Epithelial cell of proximal tubule (primary cell): Measurements from ENCODE around the gene HSPA12A. TPM values are rescaled to one million over a fixed set of nuclear protein-coding genes. Genes with fewer than 3 reads are reported as not detected.
A peak's percentile ranks its signal among the peaks of the same experiment; 100 is the strongest.

Experiments used
- DNase-seq: peaks from one replicate; pipeline ENCODE4 v3.0.0-alpha.2; 2011; ENCODE audit warnings: low read depth
- H3K4me3 ChIP-seq: 2 replicates; pipeline ENCODE4 v1.5.1; 2011; ENCODE audit warnings: low read depth, mild to moderate bottlenecking, low read length
- total RNA-seq: library from RNA; depleted of rRNA; stranded (reverse); fragments of >200 nt; gene quantifications from 2 replicates; pipeline ENCODE4 v1.2.3, GENCODE V29; 2015
- TF ChIP-seq, protein P1 (sequence below): conservative IDR thresholded peaks from 2 replicates; pipeline ENCODE4 v1.5.1; 2012; ENCODE audit warnings: low read depth, mild to moderate bottlenecking, low read length

The HSPA12A gene
- total RNA-seq, 1 donor from 2014 or later: 13.0 TPM

DNA sequence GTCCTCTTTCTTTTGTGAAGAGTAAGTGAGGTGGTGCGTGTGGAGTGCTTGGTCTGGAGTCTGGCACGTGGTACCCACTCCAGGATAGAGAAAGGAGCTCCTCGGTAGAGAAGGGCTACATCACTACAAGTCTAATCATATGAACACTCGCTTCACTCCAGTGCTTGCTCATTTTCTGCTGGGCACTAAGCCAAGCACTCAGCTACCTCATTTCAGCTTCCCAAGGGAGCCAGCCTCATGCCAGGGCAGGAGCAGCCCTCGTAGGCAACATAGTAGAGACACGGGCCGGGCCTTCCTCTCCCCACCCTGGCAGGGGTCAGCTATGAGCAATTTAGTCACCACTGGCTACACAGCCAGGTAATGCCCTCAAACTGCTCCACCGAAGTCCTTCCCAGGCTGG lies 11.4 kb upstream of the HSPA12A start:
- TF ChIP-seq, protein P1, sequence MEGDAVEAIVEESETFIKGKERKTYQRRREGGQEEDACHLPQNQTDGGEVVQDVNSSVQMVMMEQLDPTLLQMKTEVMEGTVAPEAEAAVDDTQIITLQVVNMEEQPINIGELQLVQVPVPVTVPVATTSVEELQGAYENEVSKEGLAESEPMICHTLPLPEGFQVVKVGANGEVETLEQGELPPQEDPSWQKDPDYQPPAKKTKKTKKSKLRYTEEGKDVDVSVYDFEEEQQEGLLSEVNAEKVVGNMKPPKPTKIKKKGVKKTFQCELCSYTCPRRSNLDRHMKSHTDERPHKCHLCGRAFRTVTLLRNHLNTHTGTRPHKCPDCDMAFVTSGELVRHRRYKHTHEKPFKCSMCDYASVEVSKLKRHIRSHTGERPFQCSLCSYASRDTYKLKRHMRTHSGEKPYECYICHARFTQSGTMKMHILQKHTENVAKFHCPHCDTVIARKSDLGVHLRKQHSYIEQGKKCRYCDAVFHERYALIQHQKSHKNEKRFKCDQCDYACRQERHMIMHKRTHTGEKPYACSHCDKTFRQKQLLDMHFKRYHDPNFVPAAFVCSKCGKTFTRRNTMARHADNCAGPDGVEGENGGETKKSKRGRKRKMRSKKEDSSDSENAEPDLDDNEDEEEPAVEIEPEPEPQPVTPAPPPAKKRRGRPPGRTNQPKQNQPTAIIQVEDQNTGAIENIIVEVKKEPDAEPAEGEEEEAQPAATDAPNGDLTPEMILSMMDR: no peak
- no peak overlapping the region for H3K4me3 ChIP-seq
- peak; percentile 85 for DNase-seq

GRCh38 chr10:116752969-116753665 lies 10.8 kb upstream of the HSPA12A start:
- no peak overlapping the region for H3K4me3 ChIP-seq
- TF ChIP-seq, protein P1: no peak
- no peak for DNase-seq

DNA sequence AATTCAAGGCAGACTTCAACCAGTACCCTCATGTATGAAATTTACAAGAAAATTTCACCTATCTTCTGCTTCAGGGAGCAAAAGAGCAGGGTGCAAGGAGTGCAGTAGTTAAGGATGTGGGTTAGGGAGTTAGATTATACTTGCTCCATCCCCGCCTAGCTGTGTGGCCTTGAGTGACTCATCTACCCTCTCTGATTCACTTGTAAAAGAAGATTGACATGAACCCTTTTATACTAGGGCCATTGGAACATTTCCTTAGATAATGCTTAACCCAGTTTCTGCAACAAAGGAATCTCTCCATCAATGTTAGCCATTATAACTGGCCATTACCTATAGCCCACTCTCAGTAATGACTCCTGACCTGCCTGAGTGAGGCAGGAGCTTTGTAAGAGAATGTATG lies 10.2 kb upstream of the HSPA12A start:
- H3K4me3 ChIP-seq: no peak overlapping the region
- no peak for DNase-seq
- TF ChIP-seq, protein P1: no peak

DNA sequence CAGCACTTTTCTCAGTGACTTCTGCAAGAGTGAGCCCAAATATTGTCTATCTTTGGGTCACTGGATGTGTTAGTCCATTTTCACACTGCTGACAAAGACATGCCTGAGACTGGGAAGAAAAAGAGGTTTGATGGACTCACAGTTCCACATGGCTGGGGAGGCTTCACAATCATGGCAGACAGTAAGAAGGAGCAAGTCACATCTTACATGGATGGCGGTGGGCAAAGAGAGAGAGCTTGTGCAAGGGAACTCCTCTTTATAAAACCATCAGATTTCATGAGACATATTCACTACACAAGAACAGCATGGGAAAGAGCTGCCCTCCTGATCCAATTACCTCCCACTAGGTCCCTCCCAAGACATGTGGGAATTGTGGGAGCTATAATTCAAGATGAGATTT lies 6.1 kb upstream of the HSPA12A start:
- H3K4me3 ChIP-seq: no peak overlapping the region
- DNase-seq: no peak
- TF ChIP-seq, protein P1: no peak

DNA sequence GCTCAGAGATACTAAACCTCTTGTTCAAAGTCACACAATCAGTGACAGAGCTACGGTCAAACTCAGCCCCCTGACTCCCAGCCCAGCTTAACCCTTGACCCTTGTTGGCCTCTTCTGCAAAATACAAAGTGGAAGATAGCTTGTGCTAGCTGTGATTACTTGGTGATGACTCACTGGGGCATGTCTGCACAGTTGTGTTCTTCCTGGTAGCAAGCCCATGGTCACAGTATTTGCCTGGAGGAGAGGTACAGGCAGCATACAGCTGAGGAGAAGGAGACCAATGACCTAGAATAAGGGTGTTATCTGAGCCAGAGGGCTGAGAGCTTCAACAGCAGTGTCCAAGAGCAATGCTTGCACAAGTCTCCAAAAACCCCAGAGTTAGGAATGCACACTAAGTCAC lies 5.7 kb upstream of the HSPA12A start:
- no peak for DNase-seq
- no peak overlapping the region for H3K4me3 ChIP-seq
- TF ChIP-seq, protein P1: no peak

DNA sequence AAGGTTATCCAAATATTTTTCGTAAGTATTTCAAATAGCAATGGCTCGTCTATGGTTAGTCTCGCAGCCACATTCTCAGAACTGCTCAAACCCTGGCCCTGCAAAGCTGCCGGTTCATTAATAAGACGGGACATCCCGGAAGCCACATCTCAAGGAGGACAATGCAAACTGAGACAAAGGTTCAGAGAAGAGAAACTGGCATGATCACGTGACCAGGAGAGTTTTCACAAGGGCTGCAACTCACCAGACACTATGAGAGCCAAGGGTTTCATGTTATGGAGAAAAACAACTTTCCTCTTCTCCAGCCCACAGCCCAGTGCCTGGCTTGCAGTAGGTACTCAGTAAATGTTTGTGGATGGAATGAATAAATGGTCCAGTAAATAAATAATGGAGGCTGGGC lies 5.0 kb upstream of the HSPA12A start:
- DNase-seq: no peak
- H3K4me3 ChIP-seq: no peak overlapping the region
- TF ChIP-seq, protein P1: no peak

DNA sequence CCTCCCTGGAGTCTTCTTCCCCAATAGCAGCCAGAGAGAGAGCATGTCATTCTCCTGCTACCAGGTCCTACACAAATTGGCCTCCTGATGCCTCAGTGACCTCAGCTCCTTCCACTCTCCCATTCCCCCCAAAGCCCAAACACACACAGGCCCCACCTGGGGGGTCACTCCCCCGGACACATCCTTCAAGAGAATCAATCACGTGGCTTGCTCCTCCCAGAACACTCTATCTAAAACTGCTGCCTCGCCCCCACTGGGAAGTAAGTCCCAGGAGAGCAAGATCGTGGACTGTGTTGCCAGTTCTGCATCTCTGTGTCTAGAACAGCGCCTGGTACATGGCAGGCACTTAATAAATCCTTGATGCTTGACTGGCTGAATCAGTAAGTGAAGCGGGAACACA lies 2.5 kb upstream of the HSPA12A start:
- TF ChIP-seq, protein P1: no peak
- DNase-seq: no peak

More for the DNA sequence above, 2.5 kb upstream of the HSPA12A start:
- H3K4me3 ChIP-seq: no peak overlapping the region
